ENCODE results near the gene PPM1L. TPM values are rescaled to one million over a fixed set of nuclear protein-coding genes. Genes with fewer than 3 reads are reported as not detected.

PPM1L gene
- total RNA-seq, 1 experiment from 2014 or later, result 1.1 TPM

- in situ Hi-C loops (cut with HindIII; ENCODE audit: low pct_unique_long_range_greater_than_20kb, low sequenced_read_pairs), result no loop called here
- no peak for DNase-seq (ENCODE audit: low read depth, low spot score)
Observed at GRCh38 chr3:161117646-161118045, 361.6 kb downstream of the PPM1L start.

GRCh38 chr3:161126495-161126894 is 370.5 kb downstream of the PPM1L start:
- in situ Hi-C loops (cut with HindIII; ENCODE audit: low pct_unique_long_range_greater_than_20kb, low sequenced_read_pairs), result no loop called here
- no peak for DNase-seq (ENCODE audit: low read depth, low spot score)

Other genes starting within 250 kb of the PPM1L start
- gene KPNA4, start 190.7 kb upstream of the PPM1L start, total RNA-seq (2014; rRNA removed; shearing (Covaris generic)), result 27.2 and 29.8 TPM in 2 replicates
- not detected in 2 replicates for gene ARL14, start 79.1 kb upstream of the PPM1L start, total RNA-seq (2014; rRNA removed; shearing (Covaris generic))

Data from SK-MEL-5 (cell line).